CD4-positive, alpha-beta T cell treated with Interleukin-4 for 1 hour (primary cell): ENCODE results near the gene TRIM66.

Source experiments
- DNase-seq, 2 donors: peaks; one replicate each; pipeline ENCODE4 v3.0.0-alpha.2; 2020 to 2022

TRIM66 gene

DNA sequence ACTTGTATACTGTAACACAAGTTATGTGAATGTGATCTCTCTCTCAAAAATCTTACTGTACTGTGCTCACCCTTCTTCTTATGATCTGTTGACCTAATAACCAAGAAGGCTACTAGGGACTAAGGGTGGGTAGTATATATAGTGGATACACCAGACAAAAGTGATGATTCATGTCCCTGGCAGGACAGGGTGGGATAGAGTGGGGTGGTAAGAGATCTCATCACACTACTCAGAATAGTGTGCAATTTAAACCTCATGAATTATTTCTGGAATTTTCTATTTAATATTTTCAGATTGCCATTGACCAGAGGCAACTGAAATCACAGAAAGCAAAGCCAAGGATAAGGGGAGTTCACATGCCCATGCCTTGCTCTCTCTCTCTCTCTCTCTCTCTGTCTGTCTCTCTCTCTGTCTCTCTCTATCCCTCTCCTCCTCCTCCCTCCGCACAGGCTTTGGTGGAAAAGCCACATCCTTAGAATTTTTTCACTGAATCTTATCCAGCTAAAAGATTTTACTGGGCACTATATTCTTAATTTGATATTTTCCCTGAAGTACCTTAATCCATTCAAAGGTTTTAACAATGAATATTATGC is 76.4 kb downstream of the TRIM66 start:
- DNase-seq, result no peak

DNA sequence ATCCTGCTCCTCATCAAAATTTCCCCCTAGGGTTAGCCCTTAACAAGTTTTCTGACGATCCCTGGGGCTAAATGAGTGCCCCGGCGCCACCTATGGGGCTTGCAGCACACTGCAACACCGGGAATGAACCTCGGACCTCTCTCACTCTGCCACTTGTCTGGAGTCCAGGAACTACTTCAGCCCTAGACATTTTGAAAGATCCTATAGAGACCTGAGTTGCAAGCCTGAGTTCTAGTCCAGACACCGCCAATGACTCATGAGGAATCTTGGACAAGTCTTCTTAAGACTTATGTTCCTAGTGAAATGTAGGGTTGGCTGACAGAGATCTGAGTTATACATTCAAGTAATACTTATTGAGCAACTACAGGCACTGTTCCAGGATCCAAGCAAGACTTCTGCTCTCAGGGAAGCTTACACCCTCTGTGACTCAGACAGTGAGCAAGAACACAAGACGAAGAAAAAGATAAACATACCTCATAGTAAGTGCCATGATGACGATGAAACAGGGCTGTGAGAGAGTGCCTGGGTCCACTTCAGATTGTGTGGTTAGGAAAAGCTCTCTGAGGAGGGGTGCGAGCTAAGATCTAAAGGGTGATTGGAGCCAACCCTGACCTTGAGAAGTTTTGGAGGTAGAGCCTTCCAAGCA is 78.3 kb downstream of the TRIM66 start:
- DNase-seq, result peak in 1 of 2 donors; percentile 5

- no peak for DNase-seq
Observed at GRCh38 chr11:8603696-8604077, 78.8 kb downstream of the TRIM66 start.

GRCh38 chr11:8601376-8602133 is 80.9 kb downstream of the TRIM66 start:
- DNase-seq, result no peak

DNA sequence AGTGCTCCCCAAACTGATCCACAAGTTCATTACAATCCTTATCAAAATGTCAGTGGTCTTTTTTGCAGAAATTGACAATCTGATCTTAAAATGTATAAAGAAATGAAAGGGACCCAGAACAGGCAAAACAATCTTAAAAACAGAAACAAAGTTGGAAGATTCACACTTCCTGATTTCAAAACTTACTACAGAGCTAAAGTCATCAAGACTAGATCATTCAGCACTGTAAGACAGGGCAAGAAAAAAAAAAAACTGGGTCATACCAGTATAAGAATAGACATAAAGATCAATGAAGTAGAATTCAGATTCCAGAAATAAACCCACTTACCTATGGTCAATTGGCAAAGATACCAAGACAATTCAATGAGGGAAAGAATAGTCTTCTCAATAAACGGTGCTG is 84.0 kb downstream of the TRIM66 start:
- no peak for DNase-seq

- DNase-seq, result no peak
Observed at GRCh38 chr11:8597182-8597581, 85.3 kb downstream of the TRIM66 start.

DNA sequence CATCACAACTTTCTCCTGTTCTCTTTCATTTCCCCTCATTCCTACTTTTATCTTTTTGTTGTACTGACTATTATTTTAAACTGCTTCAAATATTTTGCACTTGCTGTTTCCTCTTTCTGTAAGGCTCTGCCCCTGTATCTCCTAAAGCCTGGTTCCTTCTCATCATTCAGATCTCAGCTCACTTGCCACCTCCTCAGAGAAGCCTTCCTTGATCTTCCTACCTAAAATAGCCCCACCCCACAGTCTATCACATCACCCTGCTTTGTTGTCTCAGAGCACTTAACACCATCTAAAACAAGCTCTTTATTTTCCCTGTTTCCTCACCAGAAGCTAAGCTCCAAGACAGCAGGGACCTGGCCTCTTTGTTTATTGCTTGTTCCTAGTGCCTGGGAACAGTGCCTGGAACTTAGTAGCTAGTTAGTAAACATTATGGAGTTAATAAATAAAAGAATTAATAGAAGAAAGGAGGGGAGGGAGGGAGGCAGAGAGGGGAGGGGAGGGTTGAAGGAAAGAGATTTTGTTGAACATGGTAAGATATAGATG is 85.9 kb downstream of the TRIM66 start:
- no peak for DNase-seq

- DNase-seq, result peak; percentile 15 to 23
Observed at GRCh38 chr11:8593935-8594909, 88.2 kb downstream of the TRIM66 start, which contains the start of gene STK33. Gene STK33, minus strand, starts transcription at chr11:8594228. Its CDS starts 119,323 bp downstream, at chr11:8474905.

- no peak for DNase-seq
Observed at GRCh38 chr11:8593455-8593854, 89.0 kb downstream of the TRIM66 start.

DNA sequence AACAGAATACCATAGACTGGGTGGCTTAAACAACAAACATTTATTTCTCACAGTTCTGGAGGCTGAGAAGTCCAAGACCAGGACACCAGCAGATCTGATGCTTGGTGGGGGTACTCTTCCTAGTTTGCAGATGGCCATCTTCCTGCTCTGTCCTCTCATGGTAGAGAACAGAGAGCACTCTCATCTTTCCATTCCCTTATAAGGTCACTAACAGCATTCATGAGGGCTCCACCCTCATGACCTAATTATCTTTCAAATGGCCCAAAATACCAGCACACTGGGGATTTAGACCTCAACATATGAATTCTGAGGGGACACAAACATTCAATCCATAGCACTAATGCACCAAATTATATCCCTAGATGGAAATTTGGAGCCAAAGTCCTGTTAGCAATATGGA is 94.5 kb downstream of the TRIM66 start:
- no peak for DNase-seq

GRCh38 chr11:8586805-8587204 is 95.7 kb downstream of the TRIM66 start:
- no peak for DNase-seq

GRCh38 chr11:8586184-8586583 is 96.3 kb downstream of the TRIM66 start:
- no peak for DNase-seq

GRCh38 chr11:8584511-8584910 is 98.0 kb downstream of the TRIM66 start:
- no peak for DNase-seq

DNA sequence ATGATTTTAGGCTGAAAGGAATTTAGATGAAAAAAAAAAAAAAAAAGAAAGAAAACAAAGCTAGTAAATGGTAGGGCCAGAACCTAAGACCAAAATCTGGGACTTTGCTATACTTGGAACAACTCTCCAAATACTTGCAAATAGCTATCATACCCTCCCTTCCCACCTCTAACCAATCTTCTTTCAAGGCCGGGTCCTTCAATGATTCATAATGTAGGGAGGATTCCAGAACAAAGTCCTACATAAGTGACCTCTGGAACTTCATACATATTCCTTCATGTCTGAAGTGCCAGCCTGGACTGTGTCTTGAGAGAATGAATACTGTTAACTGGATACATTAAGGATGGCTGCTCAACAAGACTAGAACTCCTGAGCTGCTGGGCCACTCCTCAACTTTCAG is 98.4 kb downstream of the TRIM66 start:
- DNase-seq, result no peak

DNA sequence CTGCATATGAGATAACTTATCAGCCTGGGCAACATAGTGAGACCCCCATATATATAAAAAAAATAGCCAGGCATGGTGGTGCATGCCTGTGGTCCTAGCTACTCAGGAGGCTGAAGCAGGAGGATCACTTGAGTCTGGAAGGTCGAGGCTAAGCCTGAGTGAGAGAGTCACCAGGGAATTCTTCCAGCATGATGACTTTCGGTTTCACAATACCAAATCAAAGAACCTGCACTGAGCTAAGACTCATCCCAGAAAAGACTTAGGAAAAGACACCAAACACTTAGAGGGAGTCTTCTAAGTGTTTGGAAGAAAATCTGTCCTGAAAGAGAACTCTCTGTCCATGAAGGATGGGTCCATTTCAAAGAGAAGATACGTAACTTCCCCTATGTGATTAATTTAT is 101.2 kb downstream of the TRIM66 start:
- DNase-seq, result no peak

GRCh38 chr11:8577791-8578581 is 104.5 kb downstream of the TRIM66 start:
- DNase-seq, result no peak

GRCh38 chr11:8574798-8575197 is 107.7 kb downstream of the TRIM66 start:
- no peak for DNase-seq

- DNase-seq, result no peak
Observed at GRCh38 chr11:8573777-8574176, 108.7 kb downstream of the TRIM66 start.

DNA sequence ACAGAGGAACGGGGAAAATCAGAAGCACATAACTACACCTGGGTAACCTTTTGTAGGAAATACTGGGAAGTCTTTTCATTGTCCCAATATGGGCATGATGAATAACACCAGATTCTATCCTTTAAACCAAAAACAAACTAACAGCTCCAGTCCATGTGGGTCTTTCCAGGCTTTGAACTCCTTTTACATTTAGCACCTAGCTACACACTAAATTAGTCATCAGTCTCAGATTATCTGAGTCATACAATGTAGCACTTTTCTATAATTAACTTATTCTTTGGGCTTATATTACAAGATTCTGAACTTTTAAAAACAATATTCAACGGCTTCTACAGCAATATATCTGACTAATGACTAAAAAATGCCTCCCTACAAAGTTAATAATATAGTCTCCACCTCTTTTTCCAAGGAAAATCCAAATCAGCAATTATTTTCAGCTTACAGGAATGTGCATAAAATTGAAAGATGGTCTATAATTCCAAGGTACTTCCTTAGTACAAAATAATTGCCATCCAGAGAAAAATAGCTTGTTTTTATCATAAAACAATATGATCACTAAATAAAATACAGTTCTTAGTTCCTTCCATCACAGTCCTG is 114.8 kb downstream of the TRIM66 start:
- no peak for DNase-seq

DNA sequence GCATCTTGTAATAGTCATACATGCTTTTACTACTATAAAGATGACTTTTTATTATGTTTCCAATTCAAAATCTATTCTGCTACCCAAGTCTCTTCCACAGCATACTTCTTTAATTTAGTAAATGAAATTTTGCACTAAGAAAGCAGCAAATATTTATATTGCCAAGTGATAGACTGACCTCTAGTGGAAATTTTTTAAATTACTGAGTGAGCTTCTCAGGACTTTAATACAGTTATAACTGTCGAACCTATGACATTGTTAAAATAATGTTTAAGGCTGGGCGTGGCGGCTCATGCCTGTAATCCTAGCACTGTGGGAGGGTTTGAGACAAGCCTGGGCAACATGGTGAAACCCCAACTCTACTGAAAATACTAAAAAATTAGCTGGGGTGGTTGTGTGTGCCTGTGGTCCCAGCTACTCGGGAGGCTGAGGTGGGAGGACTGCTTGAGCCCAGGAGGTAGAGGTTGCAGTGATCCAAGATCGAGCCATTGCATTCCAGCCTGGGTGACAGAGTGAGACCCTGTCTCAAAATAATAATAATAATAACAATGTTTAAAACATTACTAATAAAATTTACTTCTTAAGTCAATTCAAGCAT is 115.8 kb downstream of the TRIM66 start:
- DNase-seq, result peak in 1 of 2 donors; percentile 44

DNA sequence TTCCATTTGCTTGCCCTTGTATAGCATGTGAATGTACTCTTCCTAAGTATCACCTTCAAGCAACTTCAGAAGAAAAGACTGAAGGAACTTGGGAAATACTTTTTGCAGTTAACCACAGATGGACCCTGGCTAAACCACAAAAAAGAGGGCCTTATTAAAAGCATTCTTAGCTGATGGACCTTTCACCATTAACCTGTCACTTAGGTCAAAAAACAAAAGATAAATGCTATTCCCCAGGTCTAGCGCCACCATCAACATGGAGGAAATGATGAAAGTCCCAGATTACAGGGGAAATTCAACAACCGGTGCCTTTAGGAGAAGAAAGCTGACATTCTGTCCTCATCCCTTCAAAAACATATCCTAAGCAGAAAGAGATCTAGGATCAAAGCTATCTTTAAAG is 117.9 kb downstream of the TRIM66 start:
- no peak for DNase-seq
